SK-N-SH treated with all-trans-retinoic acid at 6 μM for 48 hours (cell line): ENCODE results near the gene TNFRSF1B.

Source experiments
- ATAC-seq: fragments of 200-7000 bp; cut with Tn5 transposase; 3 replicates; pipeline ENCODE4 v1.9.1; 2020; ENCODE audit warnings: mild to moderate bottlenecking, moderate library complexity
- BACH2 ChIP-seq: fragments of 250-450 bp; sonication (Bioruptor Pico); IDR thresholded peaks from 2 replicates; pipeline ENCODE4 v1.9.0; 2021; ENCODE audit warnings: mild to moderate bottlenecking, borderline replicate concordance
- CREB5 ChIP-seq: fragments of 250-450 bp; sonication (Bioruptor Pico); IDR thresholded peaks from 2 replicates; pipeline ENCODE4 v1.5.1; 2020; ENCODE audit warnings: low read depth, mild to moderate bottlenecking, moderate library complexity
- CSDC2 ChIP-seq: fragments of 250-450 bp; sonication (Bioruptor Pico); IDR thresholded peaks from 2 replicates; pipeline ENCODE4 v1.5.0; 2020; ENCODE audit warnings: mild to moderate bottlenecking, moderate library complexity
- ESRRG ChIP-seq: fragments of 250-450 bp; sonication (Bioruptor Pico); IDR thresholded peaks from 2 replicates; pipeline ENCODE4 v1.6.1; 2021; ENCODE audit warnings: mild to moderate bottlenecking
- GLIS3 ChIP-seq: fragments of 250-450 bp; sonication (Bioruptor Pico); IDR thresholded peaks from 2 replicates; pipeline ENCODE4 v1.5.0; 2020; ENCODE audit warnings: mild to moderate bottlenecking, moderate library complexity
- ISL1 ChIP-seq: fragments of 250-450 bp; sonication (Bioruptor Pico); IDR thresholded peaks from 2 replicates; pipeline ENCODE4 v2.1.2; 2022; ENCODE audit warnings: mild to moderate bottlenecking, moderate library complexity
- OSR1 ChIP-seq: fragments of 250-450 bp; sonication (Bioruptor Pico); IDR thresholded peaks from 2 replicates; pipeline ENCODE4 v1.8.0; 2022; ENCODE audit warnings: moderate library complexity, mild to moderate bottlenecking, inconsistent platforms
- PPARA ChIP-seq: fragments of 250-450 bp; sonication (Bioruptor Pico); IDR thresholded peaks from 2 replicates; pipeline ENCODE4 v1.5.0; 2020; ENCODE audit warnings: mild to moderate bottlenecking, borderline replicate concordance
- RARB ChIP-seq: fragments of 250-450 bp; sonication (Bioruptor Pico); IDR thresholded peaks from 2 replicates; pipeline ENCODE4 v1.8.0; 2021; ENCODE audit warnings: mild to moderate bottlenecking, moderate library complexity
- SNAI2 ChIP-seq: fragments of 250-450 bp; sonication (Bioruptor Pico); IDR thresholded peaks from 2 replicates; pipeline ENCODE4 v1.5.0; 2020; ENCODE audit warnings: mild to moderate bottlenecking, moderate library complexity
- TCF4 ChIP-seq: fragments of 250-450 bp; sonication (Bioruptor Pico); IDR thresholded peaks from 2 replicates; pipeline ENCODE4 v1.8.0; 2021; ENCODE audit warnings: mild to moderate bottlenecking, moderate library complexity, borderline replicate concordance
- TOX ChIP-seq: fragments of 250-450 bp; sonication (Bioruptor Pico); IDR thresholded peaks from 2 replicates; pipeline ENCODE4 v1.8.0; 2021; ENCODE audit warnings: mild to moderate bottlenecking, moderate library complexity, borderline replicate concordance
- ZC3H10 ChIP-seq: fragments of 250-450 bp; sonication (Bioruptor Pico); IDR thresholded peaks from 2 replicates; pipeline ENCODE4 v1.5.1; 2021; ENCODE audit warnings: mild to moderate bottlenecking, moderate library complexity
- ZFP3 ChIP-seq: fragments of 250-450 bp; sonication (Bioruptor Pico); IDR thresholded peaks from 2 replicates; pipeline ENCODE4 v1.5.0; 2020; ENCODE audit warnings: mild to moderate bottlenecking, moderate library complexity
- ZNF565 ChIP-seq: fragments of 450-650 bp; formaldehyde crosslinking; conservative IDR thresholded peaks from 2 replicates; pipeline ENCODE4 v1.5.0; 2020; ENCODE audit warnings: low read depth, mild to moderate bottlenecking, moderate library complexity
- ZNF70 ChIP-seq: fragments of 450-650 bp; formaldehyde crosslinking; IDR thresholded peaks from 2 replicates; pipeline ENCODE4 v1.5.0; 2020; ENCODE audit warnings: mild to moderate bottlenecking, moderate library complexity
- ZNF8 ChIP-seq: fragments of 450-650 bp; formaldehyde crosslinking; IDR thresholded peaks from 2 replicates; pipeline ENCODE4 v1.5.0; 2020; ENCODE audit warnings: mild to moderate bottlenecking, moderate library complexity
- TF ChIP-seq, protein P1 (sequence below): fragments of 250-450 bp; sonication (Bioruptor Pico); IDR thresholded peaks from 2 replicates; pipeline ENCODE4 v1.5.1; 2021; ENCODE audit warnings: mild to moderate bottlenecking, moderate library complexity
- TF ChIP-seq, protein P2 (sequence below): fragments of 250-450 bp; sonication (Bioruptor Pico); IDR thresholded peaks from 2 replicates; pipeline ENCODE4 v1.8.0; 2020; ENCODE audit warnings: mild to moderate bottlenecking, moderate library complexity, borderline replicate concordance
- TF ChIP-seq, protein P3 (sequence below): fragments of 250-450 bp; sonication (Bioruptor Pico); IDR thresholded peaks from 2 replicates; pipeline ENCODE4 v1.8.0; 2021; ENCODE audit warnings: low read depth, mild to moderate bottlenecking, moderate library complexity, borderline replicate concordance

The TNFRSF1B gene

DNA sequence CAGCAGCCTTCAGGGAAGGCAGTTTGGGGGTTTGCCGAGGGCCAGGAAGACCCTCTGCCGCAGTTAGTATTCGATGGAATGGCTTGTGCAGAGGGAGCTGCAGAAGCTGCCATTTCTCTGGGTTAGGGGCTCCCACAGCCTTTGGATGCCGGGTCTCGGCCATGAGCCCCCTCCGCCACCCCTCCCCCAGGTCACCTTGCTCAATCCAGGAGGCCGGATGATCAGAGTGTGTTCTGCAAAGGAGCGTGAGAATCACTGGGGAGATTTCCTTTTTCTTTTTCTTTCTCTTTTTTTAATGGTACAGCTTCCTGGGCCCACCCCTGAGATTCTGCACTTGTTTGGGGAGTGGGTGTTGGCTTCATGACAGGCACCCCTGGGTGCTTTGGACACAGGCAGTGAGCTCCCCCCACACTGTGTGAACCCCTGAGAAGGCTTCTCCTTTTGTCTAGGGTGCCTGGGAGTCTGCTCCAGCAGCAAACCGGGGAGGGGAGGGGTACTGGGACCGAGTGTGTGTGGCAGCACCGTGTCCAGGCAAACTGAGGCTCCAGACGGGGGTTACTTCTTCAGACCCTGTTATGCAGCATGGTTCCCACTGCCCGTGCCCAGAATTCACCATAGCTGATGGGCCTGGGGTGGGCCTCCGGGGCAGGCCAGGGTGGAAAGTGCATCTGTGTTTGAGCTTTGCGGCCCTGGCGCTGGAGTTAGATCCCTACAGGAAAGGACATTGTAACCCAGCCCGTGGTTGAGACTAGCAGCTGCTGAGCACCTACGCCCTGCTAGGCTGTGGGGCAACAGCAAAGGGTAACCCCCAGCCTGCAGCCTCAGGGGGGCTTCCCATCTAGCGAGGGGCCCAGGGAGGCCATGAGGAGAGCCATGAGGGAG, 18.5 kb downstream of the TNFRSF1B start:
- TF ChIP-seq ISL1 (CRISPR knock-in tag) (no peak), ZNF8 (CRISPR knock-in tag) (no peak), ZFP3 (CRISPR knock-in tag) (no peak), TOX (CRISPR knock-in tag) (no peak), PPARA (CRISPR knock-in tag) (no peak), CREB5 (CRISPR knock-in tag) (no peak)
- TF ChIP-seq, protein P1, sequence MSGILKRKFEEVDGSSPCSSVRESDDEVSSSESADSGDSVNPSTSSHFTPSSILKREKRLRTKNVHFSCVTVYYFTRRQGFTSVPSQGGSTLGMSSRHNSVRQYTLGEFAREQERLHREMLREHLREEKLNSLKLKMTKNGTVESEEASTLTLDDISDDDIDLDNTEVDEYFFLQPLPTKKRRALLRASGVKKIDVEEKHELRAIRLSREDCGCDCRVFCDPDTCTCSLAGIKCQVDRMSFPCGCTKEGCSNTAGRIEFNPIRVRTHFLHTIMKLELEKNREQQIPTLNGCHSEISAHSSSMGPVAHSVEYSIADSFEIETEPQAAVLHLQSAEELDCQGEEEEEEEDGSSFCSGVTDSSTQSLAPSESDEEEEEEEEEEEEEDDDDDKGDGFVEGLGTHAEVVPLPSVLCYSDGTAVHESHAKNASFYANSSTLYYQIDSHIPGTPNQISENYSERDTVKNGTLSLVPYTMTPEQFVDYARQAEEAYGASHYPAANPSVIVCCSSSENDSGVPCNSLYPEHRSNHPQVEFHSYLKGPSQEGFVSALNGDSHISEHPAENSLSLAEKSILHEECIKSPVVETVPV (CRISPR knock-in tag), result no peak
- TF ChIP-seq, protein P2, sequence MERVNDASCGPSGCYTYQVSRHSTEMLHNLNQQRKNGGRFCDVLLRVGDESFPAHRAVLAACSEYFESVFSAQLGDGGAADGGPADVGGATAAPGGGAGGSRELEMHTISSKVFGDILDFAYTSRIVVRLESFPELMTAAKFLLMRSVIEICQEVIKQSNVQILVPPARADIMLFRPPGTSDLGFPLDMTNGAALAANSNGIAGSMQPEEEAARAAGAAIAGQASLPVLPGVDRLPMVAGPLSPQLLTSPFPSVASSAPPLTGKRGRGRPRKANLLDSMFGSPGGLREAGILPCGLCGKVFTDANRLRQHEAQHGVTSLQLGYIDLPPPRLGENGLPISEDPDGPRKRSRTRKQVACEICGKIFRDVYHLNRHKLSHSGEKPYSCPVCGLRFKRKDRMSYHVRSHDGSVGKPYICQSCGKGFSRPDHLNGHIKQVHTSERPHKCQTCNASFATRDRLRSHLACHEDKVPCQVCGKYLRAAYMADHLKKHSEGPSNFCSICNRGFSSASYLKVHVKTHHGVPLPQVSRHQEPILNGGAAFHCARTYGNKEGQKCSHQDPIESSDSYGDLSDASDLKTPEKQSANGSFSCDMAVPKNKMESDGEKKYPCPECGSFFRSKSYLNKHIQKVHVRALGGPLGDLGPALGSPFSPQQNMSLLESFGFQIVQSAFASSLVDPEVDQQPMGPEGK (CRISPR knock-in tag), result no peak
- no peak for ATAC-seq

- no peak for ATAC-seq
- TF ChIP-seq ESRRG (no peak), ISL1 (CRISPR knock-in tag) (no peak), BACH2 (CRISPR knock-in tag) (no peak), SNAI2 (CRISPR knock-in tag) (no peak), OSR1 (CRISPR knock-in tag) (no peak), ZC3H10 (CRISPR knock-in tag) (no peak), ZNF70 (CRISPR knock-in tag) (no peak), GLIS3 (CRISPR knock-in tag) (no peak), ZFP3 (CRISPR knock-in tag) (no peak), CSDC2 (no peak), ZNF8 (CRISPR knock-in tag) (no peak), TCF4 (CRISPR knock-in tag) (no peak), PPARA (CRISPR knock-in tag) (no peak), CREB5 (CRISPR knock-in tag) (no peak), RARB (no peak), ZNF565 (CRISPR knock-in tag) (no peak)
- TF ChIP-seq, protein P2 (CRISPR knock-in tag), result no peak
- TF ChIP-seq, protein P3, sequence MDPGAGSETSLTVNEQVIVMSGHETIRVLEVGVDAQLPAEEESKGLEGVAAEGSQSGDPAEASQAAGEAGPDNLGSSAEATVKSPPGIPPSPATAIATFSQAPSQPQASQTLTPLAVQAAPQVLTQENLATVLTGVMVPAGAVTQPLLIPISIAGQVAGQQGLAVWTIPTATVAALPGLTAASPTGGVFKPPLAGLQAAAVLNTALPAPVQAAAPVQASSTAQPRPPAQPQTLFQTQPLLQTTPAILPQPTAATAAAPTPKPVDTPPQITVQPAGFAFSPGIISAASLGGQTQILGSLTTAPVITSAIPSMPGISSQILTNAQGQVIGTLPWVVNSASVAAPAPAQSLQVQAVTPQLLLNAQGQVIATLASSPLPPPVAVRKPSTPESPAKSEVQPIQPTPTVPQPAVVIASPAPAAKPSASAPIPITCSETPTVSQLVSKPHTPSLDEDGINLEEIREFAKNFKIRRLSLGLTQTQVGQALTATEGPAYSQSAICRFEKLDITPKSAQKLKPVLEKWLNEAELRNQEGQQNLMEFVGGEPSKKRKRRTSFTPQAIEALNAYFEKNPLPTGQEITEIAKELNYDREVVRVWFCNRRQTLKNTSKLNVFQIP (CRISPR knock-in tag), result no peak
- TF ChIP-seq, protein P1 (CRISPR knock-in tag), result no peak
Measured at GRCh38 chr1:12185918-12186678, 19.3 kb downstream of the TNFRSF1B start.
